SU-DHL-6 (cell line): ENCODE measurements around the gene SPACDR.

Experiments used
- H2AFZ ChIP-seq: fragments of 200-600 bp; sonication (generic); 2 replicates; pipeline ENCODE4 v1.6.1; 2014; ENCODE audit warnings: low read depth, mild to moderate bottlenecking, moderate library complexity, mixed read lengths, antibody characterized with exemption, low read length; ENCODE audit not compliant: severe bottlenecking
- H3F3A ChIP-seq: fragments of 200-600 bp; shearing (Covaris generic); 2 replicates; pipeline ENCODE4 v1.6.0; 2016; ENCODE audit warnings: antibody characterized with exemption, mild to moderate bottlenecking; ENCODE audit not compliant: insufficient read depth
- H3K27ac ChIP-seq: fragments of 200-600 bp; sonication (generic); 2 replicates; pipeline ENCODE4 v1.5.1; 2016; ENCODE audit warnings: low read depth, mild to moderate bottlenecking, low read length, moderate library complexity, mixed read lengths
- H3K27me3 ChIP-seq: fragments of 200-600 bp; sonication (generic), shearing (Covaris generic); 2 replicates; pipeline ENCODE4 v1.6.0; 2014; ENCODE audit warnings: mild to moderate bottlenecking, low read length
- H3K36me3 ChIP-seq: fragments of 200-600 bp; sonication (generic); 2 replicates; pipeline ENCODE4 v1.6.1; 2014; ENCODE audit warnings: mild to moderate bottlenecking, low read length, mixed read lengths
- H3K4me2 ChIP-seq: fragments of 300-600, 200-600 bp; shearing (Covaris generic), sonication (generic); 2 replicates; pipeline ENCODE4 v1.6.0; 2014; ENCODE audit warnings: low read length, low read depth, mild to moderate bottlenecking; ENCODE audit not compliant: poor library complexity, severe bottlenecking
- H3K4me3 ChIP-seq: fragments of 200-600 bp; sonication (generic); 2 replicates; pipeline ENCODE4 v1.5.1; 2014; ENCODE audit warnings: antibody characterized with exemption, low read length, mild to moderate bottlenecking, mixed read lengths; ENCODE audit not compliant: insufficient read depth, poor library complexity, severe bottlenecking
- H3K79me2 ChIP-seq: fragments of 200-600 bp; sonication (generic); 2 replicates; pipeline ENCODE4 v1.6.1; 2014; ENCODE audit warnings: mild to moderate bottlenecking, low read length, moderate library complexity; ENCODE audit not compliant: insufficient read depth
- H3K9ac ChIP-seq: fragments of 200-600 bp; sonication (generic); 2 replicates; pipeline ENCODE4 v1.7.0; 2014; ENCODE audit warnings: mild to moderate bottlenecking, low read length
- H3K9me2 ChIP-seq: fragments of 200-600 bp; sonication (generic); replicated peaks from 2 replicates; pipeline ENCODE4 v1.6.1; 2014; ENCODE audit warnings: low read length; ENCODE audit not compliant: insufficient read depth
- H3K9me3 ChIP-seq: fragments of 200-600 bp; sonication (generic); 2 replicates; pipeline ENCODE4 v1.6.1; 2014; ENCODE audit warnings: low read length, mixed read lengths; ENCODE audit not compliant: insufficient read depth
- H4K20me1 ChIP-seq: fragments of 200-600 bp; sonication (generic); 2 replicates; pipeline ENCODE4 v1.6.1; 2014; ENCODE audit warnings: low read depth, mild to moderate bottlenecking, antibody characterized with exemption, low read length, moderate library complexity, mixed read lengths
- CTCF ChIP-seq: fragments of 200-600 bp; sonication (generic); IDR thresholded peaks from one replicate; pipeline ENCODE4 v1.5.1; 2017; ENCODE audit warnings: antibody characterized with exemption, mild to moderate bottlenecking, low read length, moderate library complexity; ENCODE audit not compliant: insufficient read depth, poor library complexity, severe bottlenecking
- EZH2phosphoT487 ChIP-seq: fragments of 200-600 bp; sonication (generic), shearing (Covaris generic); conservative IDR thresholded peaks from 2 replicates; pipeline ENCODE4 v1.6.1; 2018; ENCODE audit warnings: mild to moderate bottlenecking, antibody characterized with exemption, low read length, moderate library complexity, mixed read lengths

SPACDR gene

GRCh38 chr7:100496509-100496908 lies 32.4 kb upstream of the SPACDR start:
- H3K36me3 ChIP-seq: no peaks in the 10 kb centered on the region
- H3K9me2 ChIP-seq: no peaks in the 10 kb centered on the region
- no peaks in the 10 kb centered on the region for H4K20me1 ChIP-seq
- no peak overlapping the region for H3K9ac ChIP-seq
- no peaks in the 10 kb centered on the region for H3K79me2 ChIP-seq
- H3K27ac ChIP-seq: no peak overlapping the region
- H2AFZ ChIP-seq: no peak overlapping the region
- H3F3A ChIP-seq: no peaks in the 10 kb centered on the region
- no peaks in the 10 kb centered on the region for H3K27me3 ChIP-seq
- H3K4me3 ChIP-seq: no peak overlapping the region
- TF ChIP-seq EZH2phosphoT487 (no peak), CTCF (no peak)
- H3K4me2 ChIP-seq: no peak overlapping the region
- no peaks in the 10 kb centered on the region for H3K9me3 ChIP-seq

GRCh38 chr7:100493476-100494264 lies 29.6 kb upstream of the SPACDR start:
- Histone ChIP-seq H3K27ac (no peak overlapping the region), H3K27me3 (no peaks in the 10 kb centered on the region), H3K9me2 (no peaks in the 10 kb centered on the region), H3K79me2 (no peaks in the 10 kb centered on the region), H3K4me2 (peak overlapping the region; percentile 4), H3K4me3 (no peak overlapping the region), H3K9me3 (no peaks in the 10 kb centered on the region), H3K9ac (no peak overlapping the region), H4K20me1 (no peaks in the 10 kb centered on the region), H3K36me3 (no peaks in the 10 kb centered on the region), H3F3A (no peaks in the 10 kb centered on the region), H2AFZ (no peak overlapping the region)
- no peak for TF ChIP-seq CTCF
- TF ChIP-seq EZH2phosphoT487: no peak

- Histone ChIP-seq H3K36me3 (no peaks in the 10 kb centered on the region), H3K27ac (no peak overlapping the region), H3K79me2 (no peaks in the 10 kb centered on the region), H3K4me3 (no peak overlapping the region), H3K27me3 (no peaks in the 10 kb centered on the region), H3K9me3 (no peaks in the 10 kb centered on the region), H3K9ac (no peak overlapping the region), H3F3A (no peaks in the 10 kb centered on the region), H2AFZ (no peak overlapping the region), H3K9me2 (no peaks in the 10 kb centered on the region), H3K4me2 (no peak overlapping the region), H4K20me1 (no peaks in the 10 kb centered on the region)
- TF ChIP-seq EZH2phosphoT487 (no peak), CTCF (no peak)
These were observed 28.8 kb upstream of the SPACDR start for GRCh38 chr7:100492738-100493475.
